H1 (cell line): ENCODE results near the gene ASAP2. TPM values are rescaled to one million over a fixed set of nuclear protein-coding genes. Genes with fewer than 3 reads are reported as not detected.

Source experiments
- CTCF ChIA-PET: fragments of 300-600 bp; sonication (Branson Sonifier 250); formaldehyde crosslinking; loops from one replicate; lab custom pipeline; 2021; ENCODE audit not compliant: partially characterized antibody; lab: Charles Lee
- POLR2A ChIA-PET: fragments of 300-600 bp; sonication (Branson Sonifier 250); formaldehyde crosslinking; loops from one replicate; lab custom pipeline; 2021; ENCODE audit warnings: inconsistent platforms; ENCODE audit not compliant: partially characterized antibody; lab: Charles Lee
- DNase-seq, 2 experiments: peaks; one replicate each; pipeline versions ENCODE4 v3.0.0 to v3.0.0-alpha.2; 2010 to 2022; ENCODE audit warnings: low spot score in 2 of 2, low read depth in 1 of 2, mixed read lengths in 1 of 2
- FAIRE-seq: peaks from 2 replicates; lab custom pipeline; 2011; peaks lifted over from hg19 to GRCh38; lab: Jason Lieb, UNC
- H2AFZ ChIP-seq: 2 replicates; pipeline ENCODE4 v1.8.1; 2012; ENCODE audit warnings: low read length, inconsistent platforms
- H2AK5ac ChIP-seq: 2 replicates; pipeline ENCODE4 v1.6.1; 2013; ENCODE audit warnings: low read depth, low read length
- H2BK120ac ChIP-seq: replicated peaks from 2 replicates; pipeline ENCODE3; 2013; ENCODE audit warnings: low read depth, low read length, inconsistent platforms
- H2BK12ac ChIP-seq: 2 replicates; pipeline ENCODE4 v1.6.1; 2013; ENCODE audit warnings: low read depth, low read length
- H2BK15ac ChIP-seq: 2 replicates; pipeline ENCODE4 v1.6.1; 2013; ENCODE audit warnings: low read length
- H2BK20ac ChIP-seq: 2 replicates; pipeline ENCODE4 v1.6.1; 2013; ENCODE audit warnings: low read length
- H2BK5ac ChIP-seq: 2 replicates; pipeline ENCODE4 v1.6.1; 2013; ENCODE audit warnings: low read depth, low read length
- H3K14ac ChIP-seq: 2 replicates; pipeline ENCODE4 v1.6.1; 2013; ENCODE audit warnings: inconsistent platforms; ENCODE audit not compliant: insufficient read length
- H3K18ac ChIP-seq: 2 replicates; pipeline ENCODE4 v1.6.1; 2013; ENCODE audit warnings: low read length; ENCODE audit errors: extremely low read depth
- H3K23ac ChIP-seq: 2 replicates; pipeline ENCODE4 v1.6.1; 2013; ENCODE audit warnings: inconsistent platforms; ENCODE audit not compliant: insufficient read length
- H3K23me2 ChIP-seq: 2 replicates; pipeline ENCODE4 v1.6.1; 2013; ENCODE audit warnings: low read depth, low read length
- H3K27ac ChIP-seq: 2 replicates; pipeline ENCODE4 v1.6.1; 2011; ENCODE audit warnings: low read depth, low read length, inconsistent platforms
- H3K27me3 ChIP-seq, 4 experiments: replicated peaks in 1 of 4; 1 replicate in 1 of 4; 2 replicates in 3 of 4; pipeline versions ENCODE4 v1.6.1 to v1.8.1; 2011 to 2013; ENCODE audit warnings: low read length in 3 of 4, mild to moderate bottlenecking in 3 of 4, inconsistent platforms in 2 of 4, mixed read lengths in 2 of 4, moderate library complexity in 1 of 4; ENCODE audit not compliant: control insufficient read depth in 3 of 4, insufficient read depth in 3 of 4; ENCODE audit errors: extremely low read depth in 1 of 4
- H3K36me3 ChIP-seq, 4 experiments: 2 replicates each; pipeline versions ENCODE4 v1.6.1 to v1.8.1; 2011 to 2013; ENCODE audit warnings: mild to moderate bottlenecking in 4 of 4, low read length in 3 of 4, moderate library complexity in 2 of 4, control low read depth in 1 of 4, inconsistent platforms in 1 of 4; ENCODE audit not compliant: insufficient read depth in 4 of 4, control insufficient read depth in 2 of 4
- H3K4ac ChIP-seq: replicated peaks from 2 replicates; pipeline ENCODE3; 2013; ENCODE audit warnings: low read length, low read depth, mixed read lengths, inconsistent platforms; ENCODE audit not compliant: insufficient read length
- H3K4me1 ChIP-seq, 4 experiments: replicated peaks in 1 of 4; 1 replicate in 1 of 4; 2 replicates in 3 of 4; pipeline versions ENCODE4 v1.6.1 to v1.8.1; 2011 to 2013; ENCODE audit warnings: low read length in 3 of 4, inconsistent platforms in 2 of 4, mixed read lengths in 1 of 4; ENCODE audit not compliant: insufficient read depth in 4 of 4, control insufficient read depth in 3 of 4
- H3K4me2 ChIP-seq, 2 experiments: 2 replicates each; pipeline versions ENCODE4 v1.6.1 to v1.8.1; 2011 to 2013; ENCODE audit warnings: low read depth in 2 of 2, low read length in 2 of 2, control low read depth in 1 of 2, inconsistent platforms in 1 of 2, mild to moderate bottlenecking in 1 of 2; ENCODE audit not compliant: insufficient read depth in 1 of 2
- H3K4me3 ChIP-seq, 4 experiments: fragments of 200-600, 300-600 bp in 1 of 4; sonication (generic), shearing (Covaris generic), sonication (Bioruptor Twin) in 1 of 4; 2 replicates each; pipeline versions ENCODE4 v1.5.1 to v1.8.1; 2011 to 2016; ENCODE audit warnings: low read length in 4 of 4, low read depth in 3 of 4, control low read depth in 2 of 4, inconsistent platforms in 2 of 4, mild to moderate bottlenecking in 2 of 4, mixed read lengths in 1 of 4, moderate library complexity in 1 of 4; ENCODE audit not compliant: insufficient read depth in 2 of 4; ENCODE audit errors: extremely low read depth in 1 of 4
- H3K56ac ChIP-seq: replicated peaks from 2 replicates; pipeline ENCODE3; 2013; ENCODE audit warnings: low read depth, mild to moderate bottlenecking, mixed read lengths, low read length, inconsistent platforms; ENCODE audit not compliant: insufficient read length
- H3K79me1 ChIP-seq: 2 replicates; pipeline ENCODE4 v1.6.1; 2013; ENCODE audit warnings: low read depth, low read length, control low read depth
- H3K79me2 ChIP-seq, 2 experiments: 2 replicates each; pipeline versions ENCODE4 v1.6.1 to v1.8.1; 2012 to 2013; ENCODE audit warnings: low read length in 2 of 2, mild to moderate bottlenecking in 2 of 2, inconsistent platforms in 1 of 2; ENCODE audit not compliant: insufficient read depth in 2 of 2, control insufficient read depth in 1 of 2
- H3K9ac ChIP-seq, 4 experiments: replicated peaks in 1 of 4; 1 replicate in 1 of 4; 2 replicates in 3 of 4; pipeline versions ENCODE4 v1.6.1 to v1.8.1; 2011 to 2013; ENCODE audit warnings: low read depth in 3 of 4, low read length in 3 of 4, control low read depth in 2 of 4, mild to moderate bottlenecking in 2 of 4, moderate library complexity in 2 of 4, inconsistent platforms in 1 of 4; ENCODE audit errors: extremely low read depth in 1 of 4
- H3K9me3 ChIP-seq, 2 experiments: 2 replicates each; pipeline versions ENCODE4 v1.6.1 to v1.8.1; 2012 to 2013; ENCODE audit warnings: mild to moderate bottlenecking in 2 of 2, moderate library complexity in 2 of 2, control low read depth in 1 of 2, inconsistent platforms in 1 of 2, low read depth in 1 of 2, low read length in 1 of 2, mixed read lengths in 1 of 2; ENCODE audit not compliant: insufficient read depth in 2 of 2
- H4K20me1 ChIP-seq, 2 experiments: replicated peaks in 1 of 2; 2 replicates each; pipeline versions ENCODE3 to v1.8.1; 2011 to 2013; ENCODE audit warnings: inconsistent platforms in 2 of 2, low read length in 2 of 2, mild to moderate bottlenecking in 1 of 2; ENCODE audit not compliant: insufficient read depth in 2 of 2, control insufficient read depth in 1 of 2
- H4K5ac ChIP-seq: 2 replicates; pipeline ENCODE4 v1.6.1; 2013; ENCODE audit warnings: low read length, low read depth, mixed read lengths, inconsistent platforms; ENCODE audit not compliant: insufficient read length
- H4K8ac ChIP-seq: 2 replicates; pipeline ENCODE4 v1.8.0; 2013; ENCODE audit warnings: mild to moderate bottlenecking, moderate library complexity, low read length, inconsistent platforms; ENCODE audit not compliant: insufficient read depth; ENCODE audit errors: extremely low read depth
- H4K91ac ChIP-seq: replicated peaks from 2 replicates; pipeline ENCODE3; 2013; ENCODE audit warnings: low read length, mixed read lengths, inconsistent platforms; ENCODE audit not compliant: insufficient read length
- ATF2 ChIP-seq: IDR thresholded peaks from 2 replicates; pipeline ENCODE4 v1.6.1; 2012; ENCODE audit warnings: low read length, inconsistent platforms
- EZH2 ChIP-seq: fragments of 200-600 bp; sonication (generic); IDR thresholded peaks from 2 replicates; pipeline ENCODE4 v1.7.1; 2012; ENCODE audit warnings: low read depth, mild to moderate bottlenecking, moderate library complexity, low read length, inconsistent platforms; ENCODE audit not compliant: severe bottlenecking
- KDM5A ChIP-seq: fragments of 200-600 bp; IDR thresholded peaks from 2 replicates; pipeline ENCODE4 v1.7.1; 2012; ENCODE audit warnings: mild to moderate bottlenecking, low read length, inconsistent platforms, mixed read lengths
- PHF8 ChIP-seq: fragments of 200-600 bp; sonication (generic); conservative IDR thresholded peaks from 2 replicates; pipeline ENCODE4 v1.7.1; 2012; ENCODE audit warnings: low read depth, mild to moderate bottlenecking, inconsistent platforms, low read length, moderate library complexity
- POLR2AphosphoS5 ChIP-seq: IDR thresholded peaks from 2 replicates; pipeline ENCODE4 v1.6.1; 2011; ENCODE audit warnings: low read depth, low read length
- SIN3A ChIP-seq, 2 experiments: IDR thresholded peaks in 1 of 2; conservative IDR thresholded peaks in 1 of 2; 2 replicates each; pipeline ENCODE4 v1.6.1; 2011 to 2012; ENCODE audit warnings: low read length in 2 of 2, improper control_type of control experiment in 1 of 2, low read depth in 1 of 2, mild to moderate bottlenecking in 1 of 2
- SIX5 ChIP-seq: IDR thresholded peaks from 2 replicates; pipeline ENCODE4 v1.6.1; 2011; ENCODE audit warnings: mild to moderate bottlenecking, low read depth, low read length
- SP2 ChIP-seq: IDR thresholded peaks from 2 replicates; pipeline ENCODE4 v1.6.1; 2012; ENCODE audit warnings: mild to moderate bottlenecking, low read length, inconsistent platforms
- TEAD4 ChIP-seq: IDR thresholded peaks from 2 replicates; pipeline ENCODE4 v1.6.1; 2012; ENCODE audit warnings: low read depth, low read length, inconsistent platforms, mixed read lengths
- USF2 ChIP-seq: IDR thresholded peaks from 2 replicates; pipeline ENCODE4 v1.6.1; 2011; ENCODE audit warnings: low read length, improper control_type of control experiment
- WGBS, 2 experiments: shearing (Covaris generic) in 1 of 2; methylation state at CpG; one replicate each; pipeline versions ENCODE4 v1.1.6 to v1.1.7; 2013 to 2015; ENCODE audit warnings: low lambda C conversion rate in 2 of 2, mixed read lengths in 2 of 2, inconsistent platforms in 1 of 2, low coverage in 1 of 2, missing lambda C conversion rate in 1 of 2; ENCODE audit not compliant: insufficient replicate concordance in 2 of 2, insufficient coverage in 1 of 2, insufficient read length in 1 of 2; ENCODE audit errors: extremely low coverage in 1 of 2, missing lambda C conversion rate in 1 of 2; 5-methylcytosine and 5-hydroxymethylcytosine counted together
- polyA plus RNA-seq, 7 experiments: library from polyadenylated mRNA; depleted of rRNA in 3 of 7; stranded (reverse) in 5 of 7; unstranded in 2 of 7; fragments of >200 nt in 5 of 7; fragments of 200-250 nt in 2 of 7; gene quantifications; 1 replicate in 5 of 7; 2 replicates in 1 of 7; 4 replicates in 1 of 7; pipeline versions ENCODE4 v1.2.1 to v1.2.3, GENCODE V29; 2011 to 2013; ENCODE audit warnings: missing spikeins in 2 of 7, mixed read lengths in 2 of 7
- total RNA-seq: library from RNA; stranded (reverse); fragmentation: NEBNext Ultra II Directional; extraction: Animal tissue kit (Norgen Biotek cat#: 25700); gene quantifications from 2 replicates; pipeline ENCODE4 v1.2.1, GENCODE V29; 2021

The ASAP2 gene
- total and polyA plus RNA-seq, 2 of the 8 experiments (the other 6 are each of a cell fraction or from before 2014, with no cell fraction given): 10.2 to 18.7 TPM

GRCh38 chr2:9228088-9228751 lies 21.6 kb downstream of the ASAP2 start:
- no peaks in the 10 kb centered on the region for H3K9me3 ChIP-seq
- H3K79me2 ChIP-seq: peaks cover 0 to 55% of the 10 kb centered on the region in 2 experiments; a peak in 3 of 4 replicates
- no peak overlapping the region for H3K14ac ChIP-seq
- no peaks in the 10 kb centered on the region for H3K27me3 ChIP-seq
- H2AK5ac ChIP-seq: no peak overlapping the region
- H2BK20ac ChIP-seq: no peak overlapping the region
- no peak overlapping the region for H2BK5ac ChIP-seq
- H2BK120ac ChIP-seq: no peak overlapping the region
- H3K4me1 ChIP-seq: peaks cover 0 to 11% (median 7%) of the 10 kb centered on the region in 4 experiments; a peak in 5 of 7 replicates
- H3K9ac ChIP-seq: no peak overlapping the region
- H2BK12ac ChIP-seq: no peak overlapping the region
- H4K8ac ChIP-seq: no peak overlapping the region
- FAIRE-seq: no peak
- H3K4me2 ChIP-seq: no peak overlapping the region
- DNase-seq: peak in 1 of 2 experiments; percentile 14
- no peak overlapping the region for H2BK15ac ChIP-seq
- POLR2A ChIA-PET: interaction anchor here (0.6 to 1.6 kb wide), 2 partner anchors 10 to 12 kb away, joined by 3 to 4 read pairs; no protein-coding TSS in a partner anchor
- H4K20me1 ChIP-seq: peaks cover 15 to 26% of the 10 kb centered on the region in 2 experiments
- CTCF ChIA-PET: interaction anchor here (0.6 kb wide), 1 partner anchor 87 kb away, joined by 3 read pairs; no protein-coding TSS in a partner anchor
- WGBS, 2 experiments: 96% methylated on average over 4 of the region's 4 CpGs; no CpG with 5 or more reads in 1 of the 2 experiments
- H3K18ac ChIP-seq: no peak overlapping the region
- H3K23ac ChIP-seq: no peak overlapping the region
- peaks cover 14% of the 10 kb centered on the region for H3K79me1 ChIP-seq
- H3K4ac ChIP-seq: no peak overlapping the region
- H3K23me2 ChIP-seq: no peaks in the 10 kb centered on the region
- no peak overlapping the region for H3K56ac ChIP-seq
- H3K4me3 ChIP-seq: no peak overlapping the region
- H2AFZ ChIP-seq: no peak overlapping the region
- no peak overlapping the region for H4K91ac ChIP-seq
- no peak overlapping the region for H4K5ac ChIP-seq
- no peaks in the 10 kb centered on the region for H3K36me3 ChIP-seq
- H3K27ac ChIP-seq: no peak overlapping the region
- TF ChIP-seq EZH2 (no peak), ATF2 (no peak), TEAD4 (no peak), POLR2AphosphoS5 (no peak), USF2 (no peak), KDM5A (no peak), SP2 (no peak), SIN3A (conservative IDR thresholded peaks at IDR 0.05 in 1 of 2, IDR thresholded peaks at IDR 0.05 in 1 of 2; ENCODE audit: low read depth in 1 of 2, low read length in 2 of 2) (no peak), SIX5 (no peak), PHF8 (no peak)
